NCI-H2196 (cell line): ENCODE data around the gene KCNT1.

Experiments
- DNase-seq: peaks from one replicate; lab custom pipeline; 2025; ENCODE audit not compliant: unreplicated experiment; lab: John Stamatoyannopoulos, UW

The KCNT1 gene

DNA sequence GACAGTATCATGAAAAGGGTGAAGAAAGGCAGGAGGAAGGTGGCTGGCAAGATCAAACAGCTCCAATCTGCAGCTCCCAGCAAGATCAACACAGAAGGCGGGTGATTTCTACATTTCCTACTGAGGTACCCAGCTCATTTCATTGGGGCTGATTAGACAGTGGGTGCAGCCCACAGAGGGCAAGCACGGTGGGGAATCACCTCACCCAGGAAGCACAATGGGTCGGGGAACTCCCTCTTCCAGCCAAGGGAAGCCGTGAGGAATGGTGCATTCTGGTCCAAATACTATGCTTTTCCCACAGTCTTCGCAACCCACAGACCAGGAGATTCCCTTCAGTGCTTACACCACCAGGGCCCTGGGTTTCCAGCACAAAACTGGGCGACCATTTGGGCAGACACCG lies 138.6 kb downstream of the KCNT1 start:
- DNase-seq = no peak
